ENCODE data around the gene BLTP3B.
"Not testable (repeated sequence)": the region's sequence is repeated elsewhere in the genome, so short reads cannot be mapped to it uniquely, and the experiment has no call there.

Gene BLTP3B

GRCh38 chr12:100142851-100143559, at the start of gene BLTP3B:
Gene BLTP3B, minus strand, starts transcription at chr12:100142874. Its CDS starts 239 bp downstream, at chr12:100142635.
- Histone ChIP-seq H3K4me1 (ENCODE audit: control insufficient read depth, insufficient read depth, low read length, unreplicated experiment) (peaks cover 29% of the 10 kb centered on the region), H3K27ac (ENCODE audit: low read depth, low read length) (peak within 1 kb of the TSS; percentile 94), H3K27me3 (ENCODE audit: insufficient read depth, low read length) (no peaks in the 10 kb centered on the region), H2AFZ (ENCODE audit: low read length, unreplicated experiment) (peak within 1 kb of the TSS; percentile 98), H3K79me2 (ENCODE audit: control insufficient read depth, insufficient read depth, low read length, unreplicated experiment) (peaks cover 40% of the 10 kb centered on the region), H3K36me3 (ENCODE audit: insufficient read depth, low read length) (no peaks in the 10 kb centered on the region), H3K4me3 (ENCODE audit: low read depth, low read length) (peak within 1 kb of the TSS; percentile 86)

- peaks cover 10% of the 10 kb centered on the region for H3K4me1 ChIP-seq (ENCODE audit: control insufficient read depth, insufficient read depth, low read length, unreplicated experiment)
- no peaks in the 10 kb centered on the region for H3K79me2 ChIP-seq (ENCODE audit: control insufficient read depth, insufficient read depth, low read length, unreplicated experiment)
- no peaks in the 10 kb centered on the region for H3K36me3 ChIP-seq (ENCODE audit: insufficient read depth, low read length)
- H3K27ac ChIP-seq (ENCODE audit: low read depth, low read length), result no peak overlapping the region
- H3K4me3 ChIP-seq (ENCODE audit: low read depth, low read length), result no peak overlapping the region
- no peaks in the 10 kb centered on the region for H3K27me3 ChIP-seq (ENCODE audit: insufficient read depth, low read length)
- H2AFZ ChIP-seq (ENCODE audit: low read length, unreplicated experiment), result no peak overlapping the region
Measured at GRCh38 chr12:100189636-100190394, 47.1 kb upstream of the BLTP3B start.

- not testable (repeated sequence) for H3K27me3 ChIP-seq (ENCODE audit: insufficient read depth, low read length); H2AFZ ChIP-seq (ENCODE audit: low read length, unreplicated experiment); H3K79me2 ChIP-seq (ENCODE audit: control insufficient read depth, insufficient read depth, low read length, unreplicated experiment); H3K4me1 ChIP-seq (ENCODE audit: control insufficient read depth, insufficient read depth, low read length, unreplicated experiment); H3K27ac ChIP-seq (ENCODE audit: low read depth, low read length); H3K4me3 ChIP-seq (ENCODE audit: low read depth, low read length); H3K36me3 ChIP-seq (ENCODE audit: insufficient read depth, low read length)
Measured at GRCh38 chr12:100188888-100189635, 46.4 kb upstream of the BLTP3B start.

- Histone ChIP-seq H3K36me3 (ENCODE audit: insufficient read depth, low read length) (no peaks in the 10 kb centered on the region), H3K4me1 (ENCODE audit: control insufficient read depth, insufficient read depth, low read length, unreplicated experiment) (peaks cover 10% of the 10 kb centered on the region), H3K79me2 (ENCODE audit: control insufficient read depth, insufficient read depth, low read length, unreplicated experiment) (no peaks in the 10 kb centered on the region), H3K27me3 (ENCODE audit: insufficient read depth, low read length) (no peaks in the 10 kb centered on the region), H3K4me3 (ENCODE audit: low read depth, low read length) (no peak overlapping the region), H3K27ac (ENCODE audit: low read depth, low read length) (no peak overlapping the region), H2AFZ (ENCODE audit: low read length, unreplicated experiment) (no peak overlapping the region)
Measured at GRCh38 chr12:100187857-100188519, 45.3 kb upstream of the BLTP3B start.

GRCh38 chr12:100187068-100187467, 44.4 kb upstream of the BLTP3B start:
- Histone ChIP-seq H3K4me1 (ENCODE audit: control insufficient read depth, insufficient read depth, low read length, unreplicated experiment) (peaks cover 10% of the 10 kb centered on the region), H3K79me2 (ENCODE audit: control insufficient read depth, insufficient read depth, low read length, unreplicated experiment) (no peaks in the 10 kb centered on the region), H3K27me3 (ENCODE audit: insufficient read depth, low read length) (no peaks in the 10 kb centered on the region), H2AFZ (ENCODE audit: low read length, unreplicated experiment) (no peak overlapping the region), H3K36me3 (ENCODE audit: insufficient read depth, low read length) (no peaks in the 10 kb centered on the region), H3K4me3 (ENCODE audit: low read depth, low read length) (no peak overlapping the region), H3K27ac (ENCODE audit: low read depth, low read length) (no peak overlapping the region)

- Histone ChIP-seq H3K4me3 (ENCODE audit: low read depth, low read length) (peak overlapping the region; percentile 55), H3K36me3 (ENCODE audit: insufficient read depth, low read length) (no peaks in the 10 kb centered on the region), H3K79me2 (ENCODE audit: control insufficient read depth, insufficient read depth, low read length, unreplicated experiment) (no peaks in the 10 kb centered on the region), H3K27me3 (ENCODE audit: insufficient read depth, low read length) (no peaks in the 10 kb centered on the region), H3K27ac (ENCODE audit: low read depth, low read length) (no peak overlapping the region), H3K4me1 (ENCODE audit: control insufficient read depth, insufficient read depth, low read length, unreplicated experiment) (peaks cover 10% of the 10 kb centered on the region), H2AFZ (ENCODE audit: low read length, unreplicated experiment) (peak overlapping the region; percentile 55)
Measured at GRCh38 chr12:100186071-100186470, 43.4 kb upstream of the BLTP3B start.

GRCh38 chr12:100185361-100185894, 42.8 kb upstream of the BLTP3B start:
- H3K36me3 ChIP-seq (ENCODE audit: insufficient read depth, low read length), result no peaks in the 10 kb centered on the region
- no peaks in the 10 kb centered on the region for H3K27me3 ChIP-seq (ENCODE audit: insufficient read depth, low read length)
- H3K4me3 ChIP-seq (ENCODE audit: low read depth, low read length), result peak overlapping the region; percentile 55
- peaks cover 10% of the 10 kb centered on the region for H3K4me1 ChIP-seq (ENCODE audit: control insufficient read depth, insufficient read depth, low read length, unreplicated experiment)
- H2AFZ ChIP-seq (ENCODE audit: low read length, unreplicated experiment), result peak overlapping the region; percentile 77
- H3K79me2 ChIP-seq (ENCODE audit: control insufficient read depth, insufficient read depth, low read length, unreplicated experiment), result no peaks in the 10 kb centered on the region
- H3K27ac ChIP-seq (ENCODE audit: low read depth, low read length), result no peak overlapping the region

- H2AFZ ChIP-seq (ENCODE audit: low read length, unreplicated experiment), result no peak overlapping the region
- H3K4me1 ChIP-seq (ENCODE audit: control insufficient read depth, insufficient read depth, low read length, unreplicated experiment), result peaks cover 10% of the 10 kb centered on the region
- H3K27ac ChIP-seq (ENCODE audit: low read depth, low read length), result no peak overlapping the region
- no peaks in the 10 kb centered on the region for H3K27me3 ChIP-seq (ENCODE audit: insufficient read depth, low read length)
- no peaks in the 10 kb centered on the region for H3K79me2 ChIP-seq (ENCODE audit: control insufficient read depth, insufficient read depth, low read length, unreplicated experiment)
- no peak overlapping the region for H3K4me3 ChIP-seq (ENCODE audit: low read depth, low read length)
- no peaks in the 10 kb centered on the region for H3K36me3 ChIP-seq (ENCODE audit: insufficient read depth, low read length)
Measured at GRCh38 chr12:100184549-100185145, 42.0 kb upstream of the BLTP3B start.

- Histone ChIP-seq H3K27ac (ENCODE audit: low read depth, low read length) (no peak overlapping the region), H3K36me3 (ENCODE audit: insufficient read depth, low read length) (no peaks in the 10 kb centered on the region), H3K4me3 (ENCODE audit: low read depth, low read length) (no peak overlapping the region), H3K4me1 (ENCODE audit: control insufficient read depth, insufficient read depth, low read length, unreplicated experiment) (no peaks in the 10 kb centered on the region), H2AFZ (ENCODE audit: low read length, unreplicated experiment) (no peak overlapping the region), H3K79me2 (ENCODE audit: control insufficient read depth, insufficient read depth, low read length, unreplicated experiment) (no peaks in the 10 kb centered on the region), H3K27me3 (ENCODE audit: insufficient read depth, low read length) (no peaks in the 10 kb centered on the region)
Measured at GRCh38 chr12:100179252-100179651, 36.6 kb upstream of the BLTP3B start.

- not testable (repeated sequence) for H3K36me3 ChIP-seq (ENCODE audit: insufficient read depth, low read length); H3K79me2 ChIP-seq (ENCODE audit: control insufficient read depth, insufficient read depth, low read length, unreplicated experiment); H3K4me3 ChIP-seq (ENCODE audit: low read depth, low read length); H3K27ac ChIP-seq (ENCODE audit: low read depth, low read length); H2AFZ ChIP-seq (ENCODE audit: low read length, unreplicated experiment); H3K4me1 ChIP-seq (ENCODE audit: control insufficient read depth, insufficient read depth, low read length, unreplicated experiment); H3K27me3 ChIP-seq (ENCODE audit: insufficient read depth, low read length)
Measured at GRCh38 chr12:100176493-100176892, 33.8 kb upstream of the BLTP3B start.

Data from ACC112 (cell line).